Lung microvascular endothelial cell (primary cell): ENCODE data around the gene PDE8A. TPM values are rescaled to one million over a fixed set of nuclear protein-coding genes. Genes with fewer than 3 reads are reported as not detected.
"Not testable (repeated sequence)": the region's sequence is repeated elsewhere in the genome, so short reads cannot be mapped to it uniquely, and the experiment has no call there.

Experiments
- DNase-seq, 2 donors: peaks; one replicate each; pipeline versions ENCODE4 v3.0.0 to v3.0.0-alpha.2; 2010; ENCODE audit warnings: low read depth in 2 of 2
- total RNA-seq: library from RNA; depleted of rRNA; stranded (reverse); fragments of >200 nt; gene quantifications from 2 replicates; pipeline ENCODE4 v1.2.1, GENCODE V29; 2014

Gene PDE8A
- total RNA-seq, 1 donor from 2014 or later: 77.0 TPM

GRCh38 chr15:84960391-84961113, 21.1 kb upstream of the PDE8A start:
- DNase-seq: no peak

- peak in 1 of 2 donors; percentile 38 for DNase-seq
These were observed 20.6 kb upstream of the PDE8A start for GRCh38 chr15:84961114-84961452.

GRCh38 chr15:84961707-84962106, 19.9 kb upstream of the PDE8A start:
- DNase-seq: no peak

- DNase-seq: no peak
These were observed 18.7 kb upstream of the PDE8A start for GRCh38 chr15:84962955-84963354.

- DNase-seq: no peak
These were observed 14.3 kb upstream of the PDE8A start for GRCh38 chr15:84967380-84967779.

- DNase-seq: no peak
These were observed 13.4 kb upstream of the PDE8A start for GRCh38 chr15:84968301-84968700.

- DNase-seq: no peak
These were observed 12.4 kb upstream of the PDE8A start for GRCh38 chr15:84969257-84969656.

- DNase-seq: no peak
These were observed 10.8 kb upstream of the PDE8A start for GRCh38 chr15:84970843-84971242.

- peak in 1 of 2 donors; percentile 74 for DNase-seq
These were observed 7.9 kb upstream of the PDE8A start for GRCh38 chr15:84973492-84974460.

GRCh38 chr15:84975871-84976351, 5.7 kb upstream of the PDE8A start:
- DNase-seq: no peak

- no peak for DNase-seq
These were observed 4.8 kb upstream of the PDE8A start for GRCh38 chr15:84976746-84977345.

GRCh38 chr15:84979651-84980050, 2.0 kb upstream of the PDE8A start:
- no peak for DNase-seq

GRCh38 chr15:84980196-84981053, 1.2 kb upstream of the PDE8A start:
- DNase-seq: peak; percentile 87 to 88

- peak; percentile 98 for DNase-seq
These were observed 474 bp upstream of the PDE8A start for GRCh38 chr15:84981054-84981710.

GRCh38 chr15:84982301-84982920, 755 bp downstream of the PDE8A start:
- DNase-seq: peak; percentile 52 to 54

GRCh38 chr15:84983294-84983693, 1.6 kb downstream of the PDE8A start:
- DNase-seq: no peak

- no peak for DNase-seq
These were observed 2.1 kb downstream of the PDE8A start for GRCh38 chr15:84983711-84984110.

GRCh38 chr15:84985158-84985557, 3.5 kb downstream of the PDE8A start:
- DNase-seq: no peak

- DNase-seq: not testable (repeated sequence)
These were observed 5.7 kb downstream of the PDE8A start for GRCh38 chr15:84987351-84987750.
